Heart right ventricle (tissue), 16 donors: Measurements from ENCODE around the gene SPATA2. TPM values are rescaled to one million over a fixed set of nuclear protein-coding genes. Genes with fewer than 3 reads are reported as not detected.
"Not testable (repeated sequence)": the region's sequence is repeated elsewhere in the genome, so short reads cannot be mapped to it uniquely, and the experiment has no call there.

Experiments
- ATAC-seq, 8 donors: fragments of 200-7000 bp; cut with Tn5 transposase; one replicate each; pipeline ENCODE4 v1.9.1; 2020; ENCODE audit warnings: mild to moderate bottlenecking in 8 of 8, moderate library complexity in 8 of 8, moderate number of reproducible peaks in 1 of 8
- DNase-seq, 2 donors: peaks; one replicate each; pipeline ENCODE4 v3.0.0-alpha.2; 2020
- H3K27ac ChIP-seq, 10 donors: fragments of 200-600 bp; sonication (generic) in 2 of 10; one replicate each; pipeline versions ENCODE4 v1.5.0 to v1.8.0; 2020 to 2022; ENCODE audit warnings: mild to moderate bottlenecking in 3 of 10
- H3K27me3 ChIP-seq, 7 donors: fragments of 200-600 bp; one replicate each; pipeline ENCODE4 v1.8.0; 2021 to 2022; ENCODE audit warnings: mild to moderate bottlenecking in 2 of 7
- H3K36me3 ChIP-seq, 9 donors: fragments of 200-600 bp; sonication (generic) in 1 of 9; one replicate each; pipeline versions ENCODE4 v1.5.0 to v1.8.0; 2020 to 2022; ENCODE audit warnings: mild to moderate bottlenecking in 2 of 9
- H3K4me1 ChIP-seq, 9 donors: fragments of 200-600 bp; sonication (generic) in 1 of 9; one replicate each; pipeline versions ENCODE4 v1.5.0 to v1.8.0; 2020 to 2022; ENCODE audit warnings: mild to moderate bottlenecking in 4 of 9
- H3K4me3 ChIP-seq, 10 donors: fragments of 200-600 bp; sonication (generic) in 2 of 10; one replicate each; pipeline versions ENCODE4 v1.5.0 to v1.8.0; 2020 to 2022; ENCODE audit warnings: mild to moderate bottlenecking in 7 of 10, moderate library complexity in 2 of 10
- H3K9me3 ChIP-seq, 11 donors: fragments of 200-600 bp in 10 of 11; sonication (generic) in 2 of 11; one replicate each; pipeline versions ENCODE4 v1.5.0 to v1.8.0; 2013 to 2022; ENCODE audit warnings: mild to moderate bottlenecking in 2 of 11, control low read depth in 1 of 11, moderate library complexity in 1 of 11
- CTCF ChIP-seq, 9 donors: fragments of 200-600 bp; sonication (generic) in 2 of 9; IDR thresholded peaks; one replicate each; pipeline versions ENCODE4 v1.5.0 to v1.8.0; 2021 to 2022; ENCODE audit warnings: antibody characterized with exemption in 9 of 9, mild to moderate bottlenecking in 5 of 9, moderate library complexity in 1 of 9
- WGBS, 2 donors: extraction: QIAGEN DNeasy Blood & Tissue Kit; methylation state at CpG; one replicate each; pipeline ENCODE4 v1.1.7; 2013; ENCODE audit warnings: inconsistent platforms in 1 of 2; 5-methylcytosine and 5-hydroxymethylcytosine counted together
- intact Hi-C, 10 donors: fragments of 100-400 bp; cut with DNase I; formaldehyde crosslinking; loops; one replicate each; pipeline versions ENCODE4 v1.11.1 to v1.14.2; 2022
- polyA plus RNA-seq, 2 donors: library from polyadenylated mRNA; stranded (reverse); fragments of 200-250 nt; gene quantifications; one replicate each; pipeline ENCODE4 v1.2.3, GENCODE V29; 2013
- total RNA-seq, 10 donors: library from RNA; stranded (reverse); fragmentation: NEBNext Ultra II Directional in 3 of 10; extraction: Animal tissue kit (Norgen Biotek cat#: 25700) in 3 of 10; gene quantifications; one replicate each; pipeline versions ENCODE4 v1.2.1 to v1.2.4, GENCODE V29; 2021 to 2023
- donor health status: Arrhythmogenic right ventricular cardiomyopathy.
- donor health status: ischemic (EF 13 %, LVEDD 7.1; RV severe dilation, severe dysfunction).
- donor health status: healthy with polysubstance abuse.
- donor health status: DM: no; HTN: yes; CAD: no.
- donor health status: DM: no; HTN: no; CAD: no.
- donor health status: ischemic (EF 25% LVEDD 6.9; RV normal size, moderate dysfunction).
- donor health status: ischemic (EF 25% LVEDD 5.7; RV mildly dilated, moderate dysfunction).
- donor health status: healthy.
- donor health status: DM: yes; HTN: yes; CAD: no.
- donor health status: Ischemic cardiomyopathy.
- donor health status: ischemic (EF 35%, LVEDD 5.7; RV mildly dilated, moderate dysfunction).
- donor health status: nonischemic (EF 11% LVEDD 7.7; RV severe dilation, severe dysfunction).
- donor health status: DM: yes; HTN: yes; CAD: no.
- donor health status: PGD.
- donor health status: ischemic (EF 29% LVEDD 5.4; RV normal size, mild dysfunction).
- donor health status: nonischemic (EF 23%, LVEDD 6.1; RV moderate dilation, normal function).

SPATA2 gene
- total and polyA plus RNA-seq, 12 donors: 4.8 to 11.8 (median 6.6) TPM

- Histone ChIP-seq H3K9me3 (no peaks in the 10 kb centered on the region), H3K4me1 (no peaks in the 10 kb centered on the region), H3K27ac (no peak overlapping the region), H3K27me3 (no peaks in the 10 kb centered on the region), H3K36me3 (peaks cover 0 to 99% (median 35%) of the 10 kb centered on the region in 9 donors), H3K4me3 (no peak overlapping the region)
- WGBS, 2 donors: 80% methylated on average over 7 of the region's 7 CpGs
- TF ChIP-seq CTCF (IDR thresholded peaks at IDR 0.05): no peak
- no peak for DNase-seq
- peak in 5 of 8 donors; percentile 25 to 65 (median 62) for ATAC-seq
- intact Hi-C loops: no loop called here
Observed at GRCh38 chr20:49865559-49865958, 49.8 kb downstream of the SPATA2 start.

GRCh38 chr20:49863666-49864065 is 51.7 kb downstream of the SPATA2 start:
- intact Hi-C loops: no loop called here
- no peak for DNase-seq
- H3K36me3 ChIP-seq: peaks cover 0 to 97% (median 47%) of the 10 kb centered on the region in 9 donors
- no peak overlapping the region for H3K27ac ChIP-seq
- TF ChIP-seq CTCF (IDR thresholded peaks at IDR 0.05): no peak
- no peaks in the 10 kb centered on the region for H3K27me3 ChIP-seq
- H3K9me3 ChIP-seq: no peaks in the 10 kb centered on the region
- H3K4me1 ChIP-seq: peaks cover 0 to 4% (median 0%) of the 10 kb centered on the region in 9 donors
- no peak for ATAC-seq
- WGBS, 2 donors: 96% methylated on average over 6 of the region's 6 CpGs
- no peak overlapping the region for H3K4me3 ChIP-seq

GRCh38 chr20:49862607-49863200 is 52.6 kb downstream of the SPATA2 start:
- H3K36me3 ChIP-seq: peaks cover 0 to 95% (median 40%) of the 10 kb centered on the region in 9 donors
- 91 to 92% methylated on average over 6 of the region's 6 CpGs for WGBS, 2 donors

GRCh38 chr20:49861232-49861631 is 54.1 kb downstream of the SPATA2 start:
- peaks cover 0 to 95% (median 48%) of the 10 kb centered on the region in 9 donors for H3K36me3 ChIP-seq

More at GRCh38 chr20:49862607-49863200, 52.6 kb downstream of the SPATA2 start:
- Histone ChIP-seq H3K27me3 (no peaks in the 10 kb centered on the region), H3K27ac (no peak overlapping the region), H3K4me1 (peaks cover 0 to 12% (median 0%) of the 10 kb centered on the region in 9 donors), H3K4me3 (no peak overlapping the region), H3K9me3 (no peaks in the 10 kb centered on the region)
- no peak for TF ChIP-seq CTCF (IDR thresholded peaks at IDR 0.05)
- DNase-seq: no peak
- intact Hi-C loops: no loop called here
- no peak for ATAC-seq

GRCh38 chr20:49859807-49860206 is 55.5 kb downstream of the SPATA2 start:
- Histone ChIP-seq H3K9me3 (no peaks in the 10 kb centered on the region), H3K36me3 (peaks cover 0 to 95% (median 46%) of the 10 kb centered on the region in 9 donors), H3K27me3 (no peaks in the 10 kb centered on the region), H3K4me1 (peaks cover 0 to 13% (median 0%) of the 10 kb centered on the region in 9 donors), H3K27ac (no peak overlapping the region), H3K4me3 (no peak overlapping the region)
- no peak for DNase-seq
- no peak for ATAC-seq
- intact Hi-C loops: loop anchor here in 2 of 10 donors (10.0 kb wide), 2 partner anchors 65 to 325 kb away; no protein-coding TSS in a partner anchor
- TF ChIP-seq CTCF (IDR thresholded peaks at IDR 0.05): no peak

More at GRCh38 chr20:49861232-49861631, 54.1 kb downstream of the SPATA2 start:
- ATAC-seq, H3K27me3 ChIP-seq, intact Hi-C loops, H3K27ac ChIP-seq, H3K9me3 ChIP-seq, H3K4me3 ChIP-seq, DNase-seq: not testable (repeated sequence)
- peaks cover 0 to 13% (median 0%) of the 10 kb centered on the region in 9 donors for H3K4me1 ChIP-seq
- 94 to 97% methylated on average over 3 of the region's 3 CpGs for WGBS, 2 donors
